GM19238 (cell line): ENCODE results near the gene GRK3.

Experiments used
- DNase-seq: peaks from one replicate; pipeline ENCODE4 v3.0.0; 2011; ENCODE audit warnings: low spot score; ENCODE audit not compliant: insufficient read length

GRK3 gene

DNA sequence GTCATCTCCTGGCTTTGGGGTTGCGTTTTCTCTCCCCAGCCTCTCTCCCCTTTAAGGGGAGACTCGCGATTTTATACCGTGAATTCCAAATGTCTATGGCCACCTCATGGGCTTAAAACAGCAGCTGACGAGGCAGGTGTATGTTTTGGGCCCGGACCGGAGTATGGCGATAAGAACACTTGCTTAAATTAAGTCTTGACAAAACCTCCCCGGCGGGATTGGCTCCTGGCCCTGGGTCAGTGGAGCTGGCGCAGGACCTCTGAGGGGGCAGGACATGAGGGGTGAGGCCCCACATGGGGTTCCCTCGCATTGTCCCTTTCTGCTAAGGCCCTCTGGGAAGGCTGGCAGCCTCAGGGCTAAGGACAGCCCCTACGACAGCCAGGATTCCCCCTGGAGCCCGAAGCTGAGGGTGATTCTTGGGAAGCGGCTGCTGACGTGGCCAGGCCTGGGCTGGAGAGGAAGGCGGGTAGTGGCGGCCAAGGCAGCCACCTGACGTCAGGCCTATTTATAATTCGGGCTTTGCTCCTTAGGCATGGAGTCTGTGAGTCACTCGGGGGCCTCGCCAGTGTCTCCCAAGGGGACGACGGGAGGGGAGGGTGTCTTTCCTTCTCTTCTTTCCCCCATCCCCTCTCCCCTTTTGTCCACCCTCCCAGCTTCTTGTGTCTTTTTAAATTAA, 190.2 kb downstream of the GRK3 start:
- no peak for DNase-seq

DNA sequence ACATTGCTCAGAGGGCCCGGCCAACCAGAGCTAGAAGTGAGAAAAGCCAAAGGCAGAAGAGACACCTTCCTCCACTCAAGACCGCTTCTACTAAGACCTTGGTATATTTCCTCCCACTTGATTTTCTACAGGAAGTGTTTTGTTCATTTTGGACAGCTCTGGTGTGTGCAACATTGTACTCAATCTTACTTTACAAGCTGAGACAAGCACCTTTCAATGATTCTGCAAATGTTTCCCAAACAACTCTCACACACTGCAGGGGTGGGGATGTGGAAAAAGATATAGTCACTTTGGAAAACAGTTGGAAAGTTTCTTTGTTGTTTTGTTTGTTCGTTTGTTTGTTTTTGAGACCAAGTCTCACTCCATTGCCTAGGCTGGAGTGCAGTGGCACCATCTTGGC, 193.2 kb downstream of the GRK3 start:
- DNase-seq, result no peak

DNA sequence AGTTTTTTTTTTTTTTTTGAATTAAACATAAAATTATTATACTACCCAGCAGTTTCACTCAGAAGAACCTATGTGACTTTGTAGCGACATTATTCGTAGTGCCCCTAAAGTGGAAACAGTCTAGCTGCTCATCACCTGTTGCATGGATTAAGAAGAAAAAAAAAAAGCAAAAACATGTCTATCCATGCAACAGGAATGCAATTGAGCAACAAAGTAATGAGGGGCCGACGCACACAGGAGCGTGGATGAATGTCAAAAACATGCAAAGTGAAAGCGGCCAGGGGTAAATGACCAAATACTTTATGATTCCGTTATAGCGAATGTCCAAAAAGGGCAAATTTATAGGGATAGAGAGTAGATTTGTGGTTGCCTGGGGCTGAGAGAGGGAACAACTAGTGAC, 193.8 kb downstream of the GRK3 start:
- no peak for DNase-seq

DNA sequence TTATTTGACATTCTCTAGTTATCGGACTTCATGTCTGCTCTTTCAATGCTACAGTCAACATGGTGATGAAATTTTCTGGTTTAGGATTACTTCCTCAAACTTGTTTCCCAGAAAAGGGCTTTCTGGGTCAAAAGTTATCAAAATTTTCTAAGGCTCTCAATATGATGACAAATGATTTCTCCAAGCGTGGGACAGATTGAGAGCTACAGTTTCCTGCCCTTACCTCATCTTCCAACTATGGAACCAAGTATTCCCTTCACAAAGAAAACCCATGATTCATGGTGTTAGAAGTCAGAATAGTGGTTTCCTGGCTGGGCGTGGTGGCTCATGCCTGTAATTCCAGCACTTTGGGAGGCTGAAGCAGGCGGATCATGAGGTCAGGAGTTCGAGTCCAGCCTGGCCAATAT, 195.4 kb downstream of the GRK3 start:
- DNase-seq, result no peak

DNA sequence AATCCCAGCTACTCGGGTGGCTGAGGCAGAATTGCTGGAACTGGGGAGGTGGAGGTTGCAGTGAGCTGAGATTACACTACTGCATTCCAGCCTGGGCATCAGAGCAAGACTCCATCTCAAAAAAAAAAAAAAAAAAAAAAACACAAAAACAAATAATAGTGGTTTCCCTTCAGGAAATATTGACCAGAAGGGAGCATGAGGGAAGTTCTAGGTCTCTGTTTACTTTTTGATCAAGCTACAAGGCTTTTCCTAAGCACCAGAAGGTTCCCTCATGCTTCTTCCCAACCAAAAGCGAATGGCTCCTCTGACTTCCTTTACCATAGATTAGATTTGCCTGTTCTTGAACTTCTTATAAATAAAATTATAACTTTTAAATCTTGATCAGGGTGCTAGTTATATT, 195.8 kb downstream of the GRK3 start:
- DNase-seq, result no peak

GRCh38 chr22:25760848-25761595, 196.5 kb downstream of the GRK3 start:
- no peak for DNase-seq

DNA sequence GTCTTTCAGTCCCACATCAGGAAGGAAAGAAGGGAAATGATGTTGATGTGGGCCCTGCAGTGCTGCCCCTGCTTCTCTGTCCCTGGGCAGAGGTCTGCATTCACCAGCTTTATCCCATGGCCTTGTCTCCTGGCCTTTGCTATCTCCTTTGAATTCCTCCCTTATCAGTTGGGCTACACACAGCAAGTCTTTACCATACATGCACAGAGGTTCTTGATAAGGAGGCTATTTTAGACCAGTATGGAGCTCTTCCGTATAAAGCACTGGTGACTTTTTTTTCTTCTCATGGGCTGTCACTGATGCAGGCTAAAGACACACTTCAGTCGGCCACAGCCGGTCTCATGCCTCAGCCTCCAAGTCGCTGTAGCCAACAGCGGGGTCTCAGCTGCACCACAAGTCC, 197.7 kb downstream of the GRK3 start:
- no peak for DNase-seq

GRCh38 chr22:25763239-25763777, 198.8 kb downstream of the GRK3 start:
- no peak for DNase-seq

DNA sequence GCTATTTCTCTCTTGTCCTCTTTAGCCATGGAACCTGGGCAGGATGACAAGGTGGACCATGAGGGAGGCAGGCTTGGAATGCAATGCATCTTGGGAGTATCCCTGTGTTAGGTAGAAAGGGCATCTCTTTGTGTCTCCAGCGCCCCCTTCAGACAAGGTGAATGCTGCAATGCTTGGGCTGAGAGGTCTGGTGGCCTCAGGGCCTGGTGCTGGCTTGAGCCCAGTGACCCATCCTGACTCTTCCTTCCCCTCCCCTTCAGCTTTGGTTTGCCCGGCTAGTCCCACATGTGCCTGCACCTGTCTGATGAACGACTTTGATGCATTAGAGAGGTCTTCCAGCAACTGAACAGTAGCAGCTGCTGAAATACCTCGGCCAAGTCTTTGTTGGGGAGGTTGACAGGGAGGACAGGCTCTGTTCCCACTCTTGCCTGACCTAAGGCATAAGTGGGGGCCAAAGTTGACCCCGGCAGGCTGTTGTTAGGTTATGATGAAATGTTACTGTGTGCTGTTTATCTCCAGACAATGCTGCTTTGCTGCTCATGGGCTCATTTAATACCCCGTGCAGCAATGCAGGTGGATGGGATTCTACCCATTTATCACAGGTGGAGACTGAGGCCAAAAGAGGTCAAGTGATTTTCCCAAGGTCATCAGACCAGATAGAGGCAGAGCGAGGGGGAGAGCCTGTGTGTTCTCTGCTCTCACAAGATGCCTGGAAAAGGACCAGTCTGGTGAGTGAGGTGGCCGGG, 200.0 kb downstream of the GRK3 start:
- no peak for DNase-seq

DNA sequence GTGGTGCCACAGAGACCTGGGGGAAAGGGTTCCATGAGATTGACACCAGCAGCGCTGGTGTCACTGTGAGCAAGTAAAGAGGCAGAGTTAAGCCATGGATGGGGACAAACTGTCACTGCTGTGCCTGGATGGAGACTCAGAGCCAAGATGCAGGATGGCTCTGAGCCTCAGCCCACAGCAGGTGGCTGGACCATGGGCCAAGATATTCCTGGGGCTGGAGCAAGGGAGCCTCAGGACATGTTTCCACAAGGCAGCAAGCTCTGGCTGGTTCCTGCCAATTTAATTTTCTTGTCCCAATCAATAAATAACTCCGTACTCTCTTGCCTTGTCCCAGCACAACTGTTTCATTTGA, 200.5 kb downstream of the GRK3 start:
- no peak for DNase-seq

DNA sequence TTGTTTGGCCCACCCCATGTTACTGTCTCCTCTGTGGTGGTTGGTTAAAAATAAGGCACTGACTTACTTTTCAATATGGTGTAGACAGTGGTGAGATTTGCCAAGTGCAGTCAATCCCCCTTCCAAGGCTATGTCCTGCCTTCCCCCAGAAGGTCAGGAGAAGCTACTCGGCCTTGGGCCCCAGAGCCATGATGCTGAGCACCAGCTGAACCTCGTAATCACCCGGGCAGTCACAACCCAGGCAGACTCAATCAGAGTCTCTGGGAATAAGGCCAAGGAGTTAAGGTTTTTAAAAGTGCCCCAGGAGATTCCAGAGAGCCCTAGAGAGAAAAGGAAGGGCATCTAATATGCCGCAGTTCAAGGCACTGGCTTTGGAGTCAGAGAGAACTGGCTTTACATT, 201.3 kb downstream of the GRK3 start:
- DNase-seq, result no peak

DNA sequence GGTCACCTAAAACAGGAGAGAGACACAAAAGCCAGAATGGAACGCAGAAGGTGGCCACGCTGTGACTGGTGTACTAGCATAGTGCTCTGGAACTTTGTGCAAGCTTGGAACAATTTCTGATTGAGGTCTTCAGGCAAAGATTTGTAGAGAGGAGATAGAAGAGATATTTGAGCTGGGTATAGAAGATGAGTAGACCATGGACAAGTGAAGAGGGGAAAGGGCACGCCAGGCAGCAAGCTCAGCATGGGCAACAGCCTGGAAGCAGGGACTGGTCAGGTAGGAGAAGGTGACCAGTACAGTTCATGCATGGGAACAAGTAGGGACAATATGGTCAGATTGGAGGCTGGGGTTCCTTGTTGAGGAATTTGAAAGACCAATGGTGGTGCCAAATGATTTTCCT, 201.9 kb downstream of the GRK3 start:
- no peak for DNase-seq

GRCh38 chr22:25770333-25770732, 205.9 kb downstream of the GRK3 start:
- no peak for DNase-seq

GRCh38 chr22:25772288-25772687, 207.8 kb downstream of the GRK3 start:
- no peak for DNase-seq

DNA sequence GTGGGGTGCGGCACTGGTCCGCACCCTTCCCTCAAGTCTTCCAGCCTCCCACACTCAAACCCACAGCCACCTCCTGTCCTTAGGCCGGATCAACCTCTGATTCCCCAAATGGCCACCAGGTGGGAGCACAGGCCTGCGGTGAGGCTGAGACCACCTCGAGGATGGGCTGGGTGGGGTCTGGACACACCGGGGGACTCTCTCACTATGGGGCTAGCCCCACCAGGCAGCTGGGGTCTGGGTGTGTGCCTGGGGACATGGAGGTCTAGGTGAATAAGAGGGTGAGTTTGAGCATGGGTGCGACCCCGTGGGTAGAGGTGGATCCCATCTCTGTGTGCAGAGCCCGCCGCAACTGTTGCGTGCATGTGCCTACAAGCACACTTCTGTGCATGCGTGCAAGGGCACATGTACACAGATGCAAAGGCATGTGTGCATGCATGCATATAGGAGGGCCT, 210.1 kb downstream of the GRK3 start:
- no peak for DNase-seq

GRCh38 chr22:25775531-25775930, 211.1 kb downstream of the GRK3 start:
- DNase-seq, result no peak

DNA sequence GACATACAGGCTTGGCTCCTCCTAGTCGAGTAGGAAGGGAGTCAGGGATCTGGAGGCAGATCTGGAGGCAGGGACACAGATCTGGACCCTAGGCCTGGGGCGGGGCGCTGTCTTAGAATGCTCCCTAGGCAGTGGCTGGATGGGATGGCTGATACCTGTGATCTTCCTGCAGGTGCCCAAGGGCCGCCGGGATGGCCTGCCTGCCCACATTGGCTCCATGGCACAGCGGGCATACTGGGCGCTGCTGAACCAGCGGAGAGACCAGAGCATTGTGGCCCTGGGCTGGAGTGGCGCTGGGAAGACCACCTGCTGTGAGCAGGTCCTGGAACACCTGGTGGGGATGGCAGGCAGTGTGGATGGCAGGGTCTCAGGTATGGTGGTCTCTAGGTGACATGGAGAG, 212.9 kb downstream of the GRK3 start:
- no peak for DNase-seq

GRCh38 chr22:25777870-25778269, 213.4 kb downstream of the GRK3 start:
- DNase-seq, result no peak
